Stomach (tissue), 4 donors: Measurements from ENCODE around the gene ATG7.

Experiments
- EP300 ChIP-seq: sonication (generic); formaldehyde crosslinking; IDR thresholded peaks from one replicate; pipeline ENCODE4 v1.6.1; 2017; ENCODE audit warnings: antibody characterized with exemption
- POLR2A ChIP-seq, 4 donors: fragments of 450-650 bp; IDR thresholded peaks; one replicate each; pipeline ENCODE4 v1.6.1; 2016; ENCODE audit warnings: antibody characterized with exemption in 4 of 4, control low read depth in 2 of 4, mild to moderate bottlenecking in 1 of 4, moderate library complexity in 1 of 4
- TF ChIP-seq, protein P1 (sequence below), 7 experiments: fragments of 450-650 bp in 4 of 7; fragments of 200-600 bp in 3 of 7; sonication (generic) in 3 of 7; IDR thresholded peaks; one replicate each; pipeline ENCODE4 v1.5.1; 2016 to 2019; ENCODE audit warnings: antibody characterized with exemption in 7 of 7, control low read depth in 2 of 7, mild to moderate bottlenecking in 1 of 7

DNA sequence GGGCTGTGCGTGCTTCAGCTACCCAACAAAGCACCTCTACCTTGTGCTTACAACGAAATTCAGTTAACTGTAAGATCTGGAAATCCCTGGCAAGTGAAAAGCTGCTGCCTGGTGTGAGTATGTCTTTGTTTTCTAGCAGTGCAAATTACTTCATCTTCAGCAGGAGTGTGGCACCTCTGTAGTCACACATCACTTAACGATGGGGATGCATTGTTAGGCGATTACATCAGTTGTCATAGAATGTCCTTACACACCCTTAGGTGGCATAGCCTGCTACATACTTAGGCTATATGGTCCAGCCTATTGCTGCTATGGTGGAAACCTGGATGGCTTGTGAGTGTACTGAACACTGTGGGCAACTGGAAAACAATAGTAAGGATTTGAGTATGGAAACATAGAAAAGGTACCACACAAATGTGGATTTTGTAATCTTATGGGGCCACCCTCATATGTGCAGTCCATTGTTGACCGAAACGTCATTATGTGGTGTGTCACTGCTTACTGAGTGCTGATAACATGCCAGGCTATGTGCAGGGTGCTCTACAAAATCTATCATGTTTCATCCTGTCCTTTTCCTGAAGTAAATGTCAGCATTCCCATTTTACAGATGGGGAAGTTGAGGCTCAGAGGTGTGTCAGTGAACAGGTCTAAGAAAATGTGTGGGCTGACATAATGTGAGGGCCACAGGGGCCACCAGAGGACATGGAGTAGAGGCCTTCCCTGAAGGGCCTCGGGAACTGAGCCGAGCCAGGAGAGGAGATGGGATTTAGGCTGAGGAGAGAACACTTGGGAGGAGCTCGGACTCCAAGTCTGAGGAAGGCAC lies 198.0 kb downstream of the ATG7 start:
- TF ChIP-seq, protein P1, sequence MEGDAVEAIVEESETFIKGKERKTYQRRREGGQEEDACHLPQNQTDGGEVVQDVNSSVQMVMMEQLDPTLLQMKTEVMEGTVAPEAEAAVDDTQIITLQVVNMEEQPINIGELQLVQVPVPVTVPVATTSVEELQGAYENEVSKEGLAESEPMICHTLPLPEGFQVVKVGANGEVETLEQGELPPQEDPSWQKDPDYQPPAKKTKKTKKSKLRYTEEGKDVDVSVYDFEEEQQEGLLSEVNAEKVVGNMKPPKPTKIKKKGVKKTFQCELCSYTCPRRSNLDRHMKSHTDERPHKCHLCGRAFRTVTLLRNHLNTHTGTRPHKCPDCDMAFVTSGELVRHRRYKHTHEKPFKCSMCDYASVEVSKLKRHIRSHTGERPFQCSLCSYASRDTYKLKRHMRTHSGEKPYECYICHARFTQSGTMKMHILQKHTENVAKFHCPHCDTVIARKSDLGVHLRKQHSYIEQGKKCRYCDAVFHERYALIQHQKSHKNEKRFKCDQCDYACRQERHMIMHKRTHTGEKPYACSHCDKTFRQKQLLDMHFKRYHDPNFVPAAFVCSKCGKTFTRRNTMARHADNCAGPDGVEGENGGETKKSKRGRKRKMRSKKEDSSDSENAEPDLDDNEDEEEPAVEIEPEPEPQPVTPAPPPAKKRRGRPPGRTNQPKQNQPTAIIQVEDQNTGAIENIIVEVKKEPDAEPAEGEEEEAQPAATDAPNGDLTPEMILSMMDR (IDR thresholded peaks at IDR 0.05): no peak
- TF ChIP-seq POLR2A (IDR thresholded peaks at IDR 0.05) (no peak), EP300 (no peak)
